IMR-90 (cell line): ENCODE measurements around the gene PLA2G4C. TPM values are rescaled to one million over a fixed set of nuclear protein-coding genes. Genes with fewer than 3 reads are reported as not detected.

ENCODE experiments used
- ATAC-seq: fragments of 200-7000 bp; cut with Tn5 transposase; 2 replicates; pipeline ENCODE4 v1.9.1; 2020; ENCODE audit warnings: low read depth, mild to moderate bottlenecking, moderate library complexity
- BruUV-seq: library from RNA; stranded (reverse); fragments of 400-500 nt; replicated peaks from 2 replicates; lab custom pipeline; 2021; lab: Mats Ljungman, UMichigan
- CTCF ChIA-PET: fragments of 300-600 bp; formaldehyde crosslinking; extraction: SDS; loops from one replicate; lab custom pipeline; 2021; ENCODE audit warnings: antibody characterized with exemption; lab: Yijun Ruan, JAX
- POLR2A ChIA-PET: fragments of 300-600 bp; sonication (Branson Sonifier 250); formaldehyde crosslinking; loops from one replicate; lab custom pipeline; 2022; ENCODE audit warnings: antibody characterized with exemption; ENCODE audit not compliant: unreplicated experiment; lab: Charles Lee
- DNase-seq: peaks from one replicate; pipeline ENCODE4 v3.0.0; 2013
- H2AFZ ChIP-seq: replicated peaks from 2 replicates; pipeline ENCODE3; 2013; ENCODE audit warnings: low read length, mild to moderate bottlenecking; ENCODE audit not compliant: poor library complexity
- H2AK5ac ChIP-seq: 2 replicates; pipeline ENCODE4 v1.6.1; 2013; ENCODE audit warnings: low read depth, low read length, inconsistent platforms
- H2AK9ac ChIP-seq: replicated peaks from 2 replicates; pipeline ENCODE3; 2013; ENCODE audit warnings: mild to moderate bottlenecking, low read depth, low read length, moderate library complexity; ENCODE audit not compliant: poor library complexity
- H2BK120ac ChIP-seq: 2 replicates; pipeline ENCODE4 v1.6.1; 2013; ENCODE audit warnings: low read depth, low read length, inconsistent platforms
- H2BK15ac ChIP-seq: 3 replicates; pipeline ENCODE4 v1.6.1; 2013; ENCODE audit warnings: low read depth, low read length, inconsistent platforms
- H2BK20ac ChIP-seq: 2 replicates; pipeline ENCODE4 v1.6.1; 2013; ENCODE audit warnings: low read depth, mild to moderate bottlenecking, inconsistent platforms, low read length, moderate library complexity
- H2BK5ac ChIP-seq: 2 replicates; pipeline ENCODE4 v1.6.1; 2013; ENCODE audit warnings: mild to moderate bottlenecking, low read depth, low read length, inconsistent platforms; ENCODE audit not compliant: poor library complexity, severe bottlenecking
- H3K14ac ChIP-seq: replicated peaks from 2 replicates; pipeline ENCODE4 v1.6.1; 2013; ENCODE audit warnings: low read depth, low read length, inconsistent platforms
- H3K18ac ChIP-seq: 2 replicates; pipeline ENCODE4 v1.6.1; 2013; ENCODE audit warnings: low read depth, low read length, control low read depth
- H3K23ac ChIP-seq: 2 replicates; pipeline ENCODE4 v1.6.1; 2013; ENCODE audit warnings: low read depth, low read length, inconsistent platforms
- H3K27ac ChIP-seq: 2 replicates; pipeline ENCODE4 v1.5.1; 2013; ENCODE audit warnings: mild to moderate bottlenecking, control low read depth, low read length; ENCODE audit not compliant: insufficient read depth
- H3K27me3 ChIP-seq: 2 replicates; pipeline ENCODE4 v1.6.1; 2013; ENCODE audit warnings: low read length; ENCODE audit not compliant: control insufficient read depth, insufficient read depth
- H3K36me3 ChIP-seq: 2 replicates; pipeline ENCODE4 v1.6.1; 2013; ENCODE audit warnings: low read length, mixed read lengths; ENCODE audit not compliant: control insufficient read depth, insufficient read depth
- H3K4ac ChIP-seq: 2 replicates; pipeline ENCODE4 v1.6.1; 2013; ENCODE audit warnings: low read depth, low read length, inconsistent platforms
- H3K4me1 ChIP-seq: 2 replicates; pipeline ENCODE4 v1.6.1; 2013; ENCODE audit warnings: low read length, mixed read lengths; ENCODE audit not compliant: control insufficient read depth, insufficient read depth
- H3K4me2 ChIP-seq: 2 replicates; pipeline ENCODE4 v1.6.1; 2013; ENCODE audit warnings: low read depth, mild to moderate bottlenecking, control low read depth, low read length, moderate library complexity
- H3K4me3 ChIP-seq: 2 replicates; pipeline ENCODE4 v1.5.1; 2013; ENCODE audit warnings: low read depth, mild to moderate bottlenecking, control low read depth, low read length, moderate library complexity; ENCODE audit not compliant: insufficient read depth
- H3K56ac ChIP-seq: 2 replicates; pipeline ENCODE4 v1.6.1; 2013; ENCODE audit warnings: low read length, inconsistent platforms; ENCODE audit not compliant: insufficient read depth; ENCODE audit errors: extremely low read depth
- H3K79me1 ChIP-seq, 2 experiments: 2 replicates each; pipeline ENCODE4 v1.6.1; 2013; ENCODE audit warnings: low read length in 2 of 2, inconsistent platforms in 1 of 2, low read depth in 1 of 2
- H3K9ac ChIP-seq: 2 replicates; pipeline ENCODE4 v1.6.1; 2013; ENCODE audit warnings: low read depth, low read length, control low read depth
- H3K9me1 ChIP-seq: 2 replicates; pipeline ENCODE4 v1.6.1; 2013; ENCODE audit warnings: low read length, inconsistent platforms; ENCODE audit not compliant: insufficient read depth
- H3K9me3 ChIP-seq: 2 replicates; pipeline ENCODE4 v1.6.1; 2013; ENCODE audit warnings: low read length; ENCODE audit not compliant: control insufficient read depth, insufficient read depth
- H4K20me1 ChIP-seq: 2 replicates; pipeline ENCODE4 v1.6.1; 2013; ENCODE audit warnings: low read length, inconsistent platforms; ENCODE audit not compliant: insufficient read depth
- H4K5ac ChIP-seq: 2 replicates; pipeline ENCODE4 v1.6.1; 2013; ENCODE audit warnings: mild to moderate bottlenecking, low read depth, low read length, control low read depth
- H4K8ac ChIP-seq, 2 experiments: 2 replicates each; pipeline ENCODE4 v1.6.1; 2013; ENCODE audit warnings: low read depth in 2 of 2, low read length in 2 of 2, control low read depth in 1 of 2, inconsistent platforms in 1 of 2
- H4K91ac ChIP-seq: 2 replicates; pipeline ENCODE4 v1.6.1; 2013; ENCODE audit warnings: low read depth, low read length, inconsistent platforms; ENCODE audit not compliant: insufficient read depth
- CEBPB ChIP-seq: IDR thresholded peaks from 2 replicates; pipeline ENCODE4 v1.6.1; 2012; ENCODE audit warnings: low read depth, low read length, improper control_type of control experiment
- FOS ChIP-seq: fragments of 150-350 bp; IDR thresholded peaks from 2 replicates; pipeline ENCODE4 v1.6.1; 2016; ENCODE audit warnings: low read depth, low read length
- POLR2A ChIP-seq: IDR thresholded peaks from 2 replicates; pipeline ENCODE4 v1.6.1; 2012; ENCODE audit warnings: mild to moderate bottlenecking, low read depth, low read length
- RAD21 ChIP-seq: IDR thresholded peaks from 2 replicates; pipeline ENCODE4 v1.6.1; 2012; ENCODE audit warnings: low read length, improper control_type of control experiment
- RCOR1 ChIP-seq: IDR thresholded peaks from 2 replicates; pipeline ENCODE4 v1.6.1; 2012; ENCODE audit warnings: mild to moderate bottlenecking, low read length, improper control_type of control experiment; ENCODE audit not compliant: insufficient replicate concordance
- WGBS, 2 experiments: methylation state at CpG; one replicate each; pipeline versions ENCODE4 v1.1.5 to v1.1.7; 2013; ENCODE audit warnings: missing lambda C conversion rate in 2 of 2; ENCODE audit not compliant: insufficient read length in 1 of 2; ENCODE audit errors: extremely low coverage in 2 of 2; 5-methylcytosine and 5-hydroxymethylcytosine counted together
- dilution Hi-C: fragments of 300-500 bp; cut with HindIII; formaldehyde crosslinking; loops from one replicate; pipeline ENCODE4 v1.14.3; 2018; ENCODE audit warnings: low sequenced_read_pairs; ENCODE audit not compliant: unreplicated experiment
- in situ Hi-C: fragments of 300-500 bp; cut with MboI; formaldehyde crosslinking; loops from 3 replicates; pipeline ENCODE4 v1.14.3; 2019; ENCODE audit warnings: low sequenced_read_pairs, inconsistent platforms, mixed read lengths
- intact Hi-C: fragments of 100-400 bp; cut with micrococcal nuclease; formaldehyde crosslinking; loops from 2 replicates; pipeline ENCODE4 v1.10.0; 2022
- polyA plus RNA-seq, 3 experiments: library from polyadenylated mRNA; depleted of rRNA; stranded (reverse); fragments of >200 nt; gene quantifications; 2 replicates each; pipeline ENCODE4 v1.2.3, GENCODE V29; 2012; ENCODE audit warnings: low replicate concordance in 1 of 3
- total RNA-seq: library from RNA; depleted of rRNA; stranded (reverse); fragments of >200 nt; gene quantifications from 2 replicates; pipeline ENCODE4 v1.2.3, GENCODE V29; 2012

The PLA2G4C gene
- total and polyA plus RNA-seq, 2 of the 4 experiments (the other 2 are of a cell fraction): 4.3 to 5.7 TPM

GRCh38 chr19:48147597-48148175 lies 37.1 kb upstream of the PLA2G4C start:
- Histone ChIP-seq H3K4me3 (no peak overlapping the region), H3K27me3 (no peaks in the 10 kb centered on the region), H3K27ac (no peak overlapping the region), H4K5ac (no peak overlapping the region), H3K23ac (no peak overlapping the region), H3K9ac (no peak overlapping the region), H2AK9ac (no peak overlapping the region), H3K4ac (no peak overlapping the region), H4K8ac (no peak overlapping the region), H3K79me1 (no peaks in the 10 kb centered on the region), H4K20me1 (no peaks in the 10 kb centered on the region), H2BK20ac (no peak overlapping the region), H2AFZ (no peak overlapping the region), H2AK5ac (no peak overlapping the region), H3K14ac (no peak overlapping the region), H2BK5ac (no peak overlapping the region), H3K18ac (no peak overlapping the region), H4K91ac (no peak overlapping the region), H2BK15ac (no peak overlapping the region), H3K56ac (no peak overlapping the region), H3K4me2 (no peak overlapping the region), H3K9me1 (no peaks in the 10 kb centered on the region), H2BK120ac (no peak overlapping the region), H3K9me3 (no peaks in the 10 kb centered on the region), H3K4me1 (no peaks in the 10 kb centered on the region), H3K36me3 (peaks cover 5% of the 10 kb centered on the region; the same call in 1 of the 2 replicates)
- ATAC-seq (no peak), DNase-seq (no peak)
- in situ Hi-C loops (no loop called here), intact Hi-C loops (no loop called here), dilution Hi-C loops (no loop called here)
- 100% methylated on average over 1 of the region's 4 CpGs; no CpG with 5 or more reads in 1 of the 2 experiments for WGBS, 2 experiments
- ChIA-PET POLR2A (interaction anchor here (0.6 kb wide), 1 partner anchor 49 kb away, joined by 7 read pairs; no protein-coding TSS in a partner anchor), CTCF (interaction anchor here (0.7 to 1.0 kb wide), 2 partner anchors 15 to 184 kb away, joined by 3 to 5 read pairs; no protein-coding TSS in a partner anchor)
- TF ChIP-seq RAD21: no peak
- TF ChIP-seq POLR2A: no peak
- no peak for TF ChIP-seq FOS
- TF ChIP-seq RCOR1: no peak
- no peak for TF ChIP-seq CEBPB
- no TSS peak for BruUV-seq
